ENCODE data around the gene SORCS3. TPM values are rescaled to one million over a fixed set of nuclear protein-coding genes. Genes with fewer than 3 reads are reported as not detected.
"Not testable (repeated sequence)": the region's sequence is repeated elsewhere in the genome, so short reads cannot be mapped to it uniquely, and the experiment has no call there.

SORCS3 gene
- total and polyA plus RNA-seq, 2 experiments from 2014 or later = not detected

DNA sequence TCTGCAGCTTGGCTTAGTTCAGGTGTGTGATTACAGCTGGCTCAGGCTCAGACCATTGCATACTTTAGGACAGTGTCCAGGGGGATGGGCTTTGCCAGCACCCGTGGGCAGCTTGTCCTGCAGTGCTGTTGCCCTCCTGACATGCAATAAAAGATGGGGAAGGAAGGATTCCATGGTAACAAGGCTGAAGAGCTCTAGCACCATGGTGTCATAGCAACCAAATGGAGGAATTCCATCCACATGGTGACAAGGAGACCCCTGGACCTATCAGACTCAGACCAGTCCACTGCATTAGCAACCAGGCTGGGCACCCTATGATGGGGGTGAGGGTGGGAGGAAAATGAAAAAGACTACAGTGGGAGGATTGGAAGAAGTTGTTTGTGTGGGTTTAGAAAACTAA lies 49.9 kb downstream of the SORCS3 start:
- in situ Hi-C loops (cut with MboI) = no loop called here
- no peak overlapping the region for H3K27ac ChIP-seq
- H3K9ac ChIP-seq = no peak overlapping the region
- no peaks in the 10 kb centered on the region for H3F3A ChIP-seq (ENCODE audit: insufficient read depth)
- H3K4me3 ChIP-seq = no peak overlapping the region
- no peak for DNase-seq
- no peak overlapping the region for H3K4me2 ChIP-seq (ENCODE audit: unreplicated experiment)
- no peaks in the 10 kb centered on the region for H3K9me2 ChIP-seq (ENCODE audit: insufficient read depth)
- H3K27me3 ChIP-seq (replicated peaks; ENCODE audit: insufficient read depth) = no peaks in the 10 kb centered on the region
- H2AFZ ChIP-seq = no peak overlapping the region
- H3K36me3 ChIP-seq (ENCODE audit: low read depth) = no peaks in the 10 kb centered on the region
- H3K79me2 ChIP-seq (ENCODE audit: insufficient read depth) = no peaks in the 10 kb centered on the region
- no peaks in the 10 kb centered on the region for H3K4me1 ChIP-seq (ENCODE audit: insufficient read depth)
- 0% methylated on average over 1 of the region's 1 CpG for WGBS, 2 experiments (ENCODE audit: low coverage in 1 of 2, low lambda C conversion rate in 2 of 2, missing lambda C conversion rate in 2 of 2)
- TF ChIP-seq EZH2 (IDR thresholded peaks at IDR 0.05; ENCODE audit: insufficient read depth, poor library complexity, severe bottlenecking) (no peak), EZH2phosphoT487 (IDR thresholded peaks at IDR 0.05; ENCODE audit: insufficient read depth, low read depth) (no peak)
- H3K9me3 ChIP-seq (ENCODE audit: low read depth) = no peaks in the 10 kb centered on the region
- no peaks in the 10 kb centered on the region for H4K20me1 ChIP-seq (ENCODE audit: insufficient read depth)

DNA sequence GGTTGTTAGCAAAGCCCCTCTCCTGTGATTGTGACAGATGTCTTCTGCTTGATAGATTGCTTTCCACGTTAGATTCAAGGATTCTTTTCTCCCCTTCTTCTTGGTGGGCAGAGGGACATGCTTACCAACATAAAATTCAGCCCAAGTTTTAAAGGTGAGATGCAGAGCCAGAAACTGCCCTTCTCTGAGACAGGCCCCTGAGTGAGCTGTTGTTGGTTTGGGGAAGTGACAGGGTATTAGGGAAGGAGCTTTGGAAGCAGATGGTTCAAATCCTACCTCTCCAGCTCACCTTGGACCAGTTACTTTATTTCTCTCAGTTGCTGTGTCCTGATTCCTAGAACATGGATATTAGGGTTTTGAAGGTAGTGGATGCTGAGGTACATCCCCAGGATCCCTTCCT lies 53.0 kb downstream of the SORCS3 start:
- no peak for DNase-seq
- Histone ChIP-seq H3F3A (ENCODE audit: insufficient read depth) (no peaks in the 10 kb centered on the region), H3K4me1 (ENCODE audit: insufficient read depth) (no peaks in the 10 kb centered on the region), H3K9me2 (ENCODE audit: insufficient read depth) (no peaks in the 10 kb centered on the region), H3K9me3 (ENCODE audit: low read depth) (no peaks in the 10 kb centered on the region), H3K4me2 (ENCODE audit: unreplicated experiment) (no peak overlapping the region), H4K20me1 (ENCODE audit: insufficient read depth) (no peaks in the 10 kb centered on the region), H2AFZ (no peak overlapping the region), H3K4me3 (no peak overlapping the region), H3K79me2 (ENCODE audit: insufficient read depth) (no peaks in the 10 kb centered on the region), H3K27me3 (replicated peaks; ENCODE audit: insufficient read depth) (no peaks in the 10 kb centered on the region), H3K36me3 (ENCODE audit: low read depth) (no peaks in the 10 kb centered on the region), H3K27ac (no peak overlapping the region), H3K9ac (no peak overlapping the region)
- in situ Hi-C loops (cut with MboI) = no loop called here
- WGBS, 2 experiments (ENCODE audit: low coverage in 1 of 2, low lambda C conversion rate in 2 of 2, missing lambda C conversion rate in 2 of 2) = 0% methylated on average over 1 of the region's 1 CpG
- TF ChIP-seq EZH2phosphoT487 (IDR thresholded peaks at IDR 0.05; ENCODE audit: insufficient read depth, low read depth) (no peak), EZH2 (IDR thresholded peaks at IDR 0.05; ENCODE audit: insufficient read depth, poor library complexity, severe bottlenecking) (no peak)

DNA sequence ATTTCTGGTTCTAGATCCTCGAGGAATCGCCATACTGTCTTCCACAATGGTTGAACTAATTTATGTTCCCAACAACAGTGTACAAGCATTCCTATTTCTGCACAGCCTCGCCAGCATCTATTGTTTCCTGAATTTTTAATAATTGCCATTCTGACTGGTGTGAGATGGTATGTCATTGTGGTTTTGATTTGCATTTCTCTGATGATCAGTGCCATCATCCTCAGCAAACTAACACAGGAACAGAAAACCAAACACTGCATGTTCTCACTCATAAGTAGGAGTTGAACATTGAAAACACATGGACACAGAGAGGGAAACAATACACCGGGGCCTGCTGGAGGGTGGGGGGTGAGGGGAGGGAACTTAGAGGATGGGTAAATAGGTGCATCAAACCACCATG lies 62.2 kb downstream of the SORCS3 start:
- H3K4me2 ChIP-seq (ENCODE audit: unreplicated experiment); H4K20me1 ChIP-seq (ENCODE audit: insufficient read depth); H3K4me1 ChIP-seq (ENCODE audit: insufficient read depth); H3K27ac ChIP-seq; H3F3A ChIP-seq (ENCODE audit: insufficient read depth); H3K9me3 ChIP-seq (ENCODE audit: low read depth); in situ Hi-C loops (cut with MboI); H3K27me3 ChIP-seq (replicated peaks; ENCODE audit: insufficient read depth); DNase-seq; H3K36me3 ChIP-seq (ENCODE audit: low read depth); H3K9ac ChIP-seq; H3K9me2 ChIP-seq (ENCODE audit: insufficient read depth); H3K79me2 ChIP-seq (ENCODE audit: insufficient read depth); H3K4me3 ChIP-seq; H2AFZ ChIP-seq: not testable (repeated sequence)
- WGBS, 2 experiments (ENCODE audit: low coverage in 1 of 2, low lambda C conversion rate in 2 of 2, missing lambda C conversion rate in 2 of 2) = 23 to 28% methylated on average over 4 of the region's 4 CpGs

DNA sequence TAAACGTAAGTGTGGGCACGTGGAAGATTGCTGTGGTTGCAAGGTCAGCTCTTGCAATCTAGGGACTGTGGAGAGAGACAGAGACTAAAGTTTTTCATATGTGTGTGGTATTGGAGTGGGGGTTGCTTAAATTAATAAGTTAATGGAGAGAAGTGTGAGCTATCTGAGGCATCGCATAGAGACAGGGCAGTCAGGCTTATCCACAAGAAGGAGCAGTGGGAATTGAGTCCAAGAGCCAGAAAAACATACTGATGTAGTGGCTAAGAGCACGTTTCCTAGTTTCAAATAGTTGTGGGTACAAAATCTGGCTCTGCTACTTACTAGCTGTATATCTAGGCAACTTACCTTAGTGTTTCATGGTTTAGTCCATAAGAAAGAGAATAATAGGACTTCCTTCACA lies 65.8 kb downstream of the SORCS3 start:
- Histone ChIP-seq H2AFZ (no peak overlapping the region), H3K27ac (no peak overlapping the region), H3F3A (ENCODE audit: insufficient read depth) (no peaks in the 10 kb centered on the region), H3K27me3 (replicated peaks; ENCODE audit: insufficient read depth) (no peaks in the 10 kb centered on the region), H3K79me2 (ENCODE audit: insufficient read depth) (no peaks in the 10 kb centered on the region), H4K20me1 (ENCODE audit: insufficient read depth) (no peaks in the 10 kb centered on the region), H3K9me2 (ENCODE audit: insufficient read depth) (no peaks in the 10 kb centered on the region), H3K36me3 (ENCODE audit: low read depth) (no peaks in the 10 kb centered on the region), H3K4me2 (ENCODE audit: unreplicated experiment) (no peak overlapping the region), H3K9ac (no peak overlapping the region), H3K4me3 (no peak overlapping the region), H3K4me1 (ENCODE audit: insufficient read depth) (no peaks in the 10 kb centered on the region), H3K9me3 (ENCODE audit: low read depth) (no peaks in the 10 kb centered on the region)
- in situ Hi-C loops (cut with MboI) = no loop called here
- WGBS, 2 experiments (ENCODE audit: low coverage in 1 of 2, low lambda C conversion rate in 2 of 2, missing lambda C conversion rate in 2 of 2) = 32% methylated on average over 4 of the region's 4 CpGs
- DNase-seq = no peak
- TF ChIP-seq EZH2 (IDR thresholded peaks at IDR 0.05; ENCODE audit: insufficient read depth, poor library complexity, severe bottlenecking) (no peak), EZH2phosphoT487 (IDR thresholded peaks at IDR 0.05; ENCODE audit: insufficient read depth, low read depth) (no peak)
